GM12865 (cell line): ENCODE data around the gene MFAP3.

Experiments
- DNase-seq: peaks from one replicate; pipeline ENCODE4 v3.0.0; 2010; ENCODE audit warnings: low read depth
- H3K4me3 ChIP-seq: 2 replicates; pipeline ENCODE4 v1.5.1; 2011; ENCODE audit warnings: mild to moderate bottlenecking, low read depth, low read length, control low read depth
- TF ChIP-seq, protein P1 (sequence below): IDR thresholded peaks from 2 replicates; pipeline ENCODE4 v1.5.1; 2011; ENCODE audit warnings: low read length, control low read depth, low read depth, inconsistent platforms; ENCODE audit not compliant: insufficient read depth; ENCODE audit errors: missing control alignments

The MFAP3 gene

DNA sequence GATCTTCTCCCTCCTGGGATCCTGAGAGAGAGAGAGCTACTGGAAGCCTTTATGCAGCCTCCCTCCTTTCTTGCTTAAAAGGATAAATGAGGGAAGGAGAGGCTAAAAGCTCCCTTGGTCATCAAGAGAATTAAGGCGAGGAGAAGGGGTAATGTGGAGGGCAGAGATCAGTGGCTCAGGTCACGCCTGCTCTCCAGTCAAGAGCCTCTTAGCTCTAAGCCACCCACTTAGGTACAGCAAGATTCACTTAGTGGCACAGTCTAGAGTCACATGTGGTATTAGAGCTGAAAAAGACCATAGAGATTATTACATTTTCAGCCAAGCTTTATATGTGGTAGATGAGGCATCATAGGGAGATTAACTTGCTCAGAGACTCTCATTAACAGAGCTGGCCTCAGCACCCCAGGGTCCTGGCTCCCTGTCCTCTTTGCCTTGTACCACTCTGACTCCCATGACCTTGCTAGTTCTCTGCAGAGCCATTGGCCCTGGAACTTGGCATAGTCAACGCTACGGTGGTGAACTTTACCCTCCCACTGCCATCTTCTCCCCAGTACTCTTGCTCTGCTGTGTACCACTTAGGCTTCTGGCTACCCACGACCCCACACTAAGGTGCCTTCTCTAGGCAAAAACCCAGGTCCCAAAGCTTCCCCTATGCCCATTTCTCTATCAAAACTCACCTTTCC lies 37.6 kb downstream of the MFAP3 start:
- no peak for DNase-seq
- TF ChIP-seq, protein P1, sequence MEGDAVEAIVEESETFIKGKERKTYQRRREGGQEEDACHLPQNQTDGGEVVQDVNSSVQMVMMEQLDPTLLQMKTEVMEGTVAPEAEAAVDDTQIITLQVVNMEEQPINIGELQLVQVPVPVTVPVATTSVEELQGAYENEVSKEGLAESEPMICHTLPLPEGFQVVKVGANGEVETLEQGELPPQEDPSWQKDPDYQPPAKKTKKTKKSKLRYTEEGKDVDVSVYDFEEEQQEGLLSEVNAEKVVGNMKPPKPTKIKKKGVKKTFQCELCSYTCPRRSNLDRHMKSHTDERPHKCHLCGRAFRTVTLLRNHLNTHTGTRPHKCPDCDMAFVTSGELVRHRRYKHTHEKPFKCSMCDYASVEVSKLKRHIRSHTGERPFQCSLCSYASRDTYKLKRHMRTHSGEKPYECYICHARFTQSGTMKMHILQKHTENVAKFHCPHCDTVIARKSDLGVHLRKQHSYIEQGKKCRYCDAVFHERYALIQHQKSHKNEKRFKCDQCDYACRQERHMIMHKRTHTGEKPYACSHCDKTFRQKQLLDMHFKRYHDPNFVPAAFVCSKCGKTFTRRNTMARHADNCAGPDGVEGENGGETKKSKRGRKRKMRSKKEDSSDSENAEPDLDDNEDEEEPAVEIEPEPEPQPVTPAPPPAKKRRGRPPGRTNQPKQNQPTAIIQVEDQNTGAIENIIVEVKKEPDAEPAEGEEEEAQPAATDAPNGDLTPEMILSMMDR, result no peak
- no peak overlapping the region for H3K4me3 ChIP-seq

DNA sequence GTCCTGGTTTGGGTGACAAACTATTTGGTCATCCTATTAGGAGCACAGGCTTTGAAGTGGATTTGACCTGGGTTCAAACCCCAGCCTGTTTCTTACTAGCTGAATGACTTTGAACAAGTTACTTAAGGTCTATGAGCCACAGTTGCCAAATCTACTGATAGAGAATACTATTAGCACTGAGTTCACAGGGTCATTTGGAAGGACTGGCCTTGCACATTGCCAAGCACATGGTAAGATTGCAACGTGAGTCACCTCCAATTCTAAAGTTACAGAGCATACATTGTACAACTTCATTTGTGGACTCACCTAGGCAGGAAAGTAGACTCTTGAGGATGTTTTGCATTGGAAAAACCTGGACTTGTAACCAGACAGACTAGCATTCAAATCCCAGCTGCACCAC lies 38.9 kb downstream of the MFAP3 start:
- H3K4me3 ChIP-seq, result no peak overlapping the region
- TF ChIP-seq, protein P1, result no peak
- DNase-seq, result no peak

DNA sequence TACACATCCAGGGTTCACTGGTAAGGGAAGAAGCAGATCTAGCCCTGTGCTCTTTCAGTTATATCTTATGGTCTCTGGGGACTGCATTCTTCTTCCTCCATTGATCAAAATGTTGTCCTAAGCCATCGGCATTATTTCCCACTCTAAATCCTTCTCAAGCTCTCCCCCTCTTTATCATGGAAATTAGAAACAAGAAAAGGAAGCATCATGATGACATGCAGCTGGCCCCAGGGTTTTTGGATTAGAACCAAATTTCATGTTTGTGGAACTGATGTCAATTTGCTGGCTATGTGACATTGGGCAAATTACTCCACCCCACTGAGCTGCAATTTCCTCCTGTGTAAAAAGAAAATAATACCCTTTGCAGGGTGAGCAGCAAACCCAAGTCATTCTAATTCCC lies 39.5 kb downstream of the MFAP3 start:
- DNase-seq, result no peak

DNA sequence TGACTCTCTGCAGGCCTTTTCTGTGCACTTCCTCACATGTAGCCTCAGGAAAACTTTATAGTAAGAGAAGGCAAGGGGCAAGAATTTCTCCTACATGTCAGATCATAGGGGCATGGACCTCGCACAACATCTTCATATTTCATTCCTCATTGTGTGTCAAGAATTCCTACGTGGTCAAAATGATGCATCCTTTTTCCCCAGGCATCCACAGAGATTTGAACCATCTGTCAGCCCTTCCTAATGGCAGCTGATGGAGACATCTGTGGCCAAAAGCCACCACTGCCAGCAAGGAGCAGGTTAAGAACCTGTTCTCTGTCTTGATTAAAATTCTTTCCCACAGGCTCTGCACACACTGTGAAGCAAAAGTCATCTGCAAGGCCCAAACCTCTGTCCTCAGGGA lies 42.5 kb downstream of the MFAP3 start:
- no peak overlapping the region for H3K4me3 ChIP-seq
- DNase-seq, result no peak
- TF ChIP-seq, protein P1, result no peak

More for the DNA sequence above, 39.5 kb downstream of the MFAP3 start:
- TF ChIP-seq, protein P1, result no peak
- no peak overlapping the region for H3K4me3 ChIP-seq

DNA sequence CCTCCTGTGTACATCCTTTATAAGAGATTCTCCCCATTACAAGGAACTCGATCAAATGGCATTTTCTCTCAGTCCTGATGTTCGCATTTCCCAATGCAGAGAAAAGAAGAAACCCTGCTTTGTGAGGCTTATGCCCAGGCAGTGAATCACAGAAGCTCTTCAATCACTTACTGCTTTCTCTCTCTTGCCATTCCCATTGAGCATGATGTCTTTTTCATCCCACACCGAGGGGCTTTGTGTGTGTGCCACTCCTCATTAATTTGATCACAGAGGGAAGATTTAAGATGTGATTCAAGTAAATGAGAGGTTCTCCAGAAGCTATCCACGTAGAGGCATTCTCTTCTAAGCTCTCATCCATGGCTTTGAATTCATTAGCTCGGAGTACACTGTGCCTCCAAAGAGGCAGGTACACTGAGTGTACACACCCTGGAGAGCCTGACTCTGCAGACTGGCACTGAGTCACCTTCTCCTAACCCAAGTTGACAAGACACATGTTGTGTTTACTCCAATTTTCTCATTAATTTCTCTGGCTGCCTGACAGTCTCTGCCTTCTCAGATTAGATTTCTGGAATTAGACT lies 45.4 kb downstream of the MFAP3 start:
- TF ChIP-seq, protein P1, result no peak
- H3K4me3 ChIP-seq, result no peak overlapping the region
- DNase-seq, result no peak

DNA sequence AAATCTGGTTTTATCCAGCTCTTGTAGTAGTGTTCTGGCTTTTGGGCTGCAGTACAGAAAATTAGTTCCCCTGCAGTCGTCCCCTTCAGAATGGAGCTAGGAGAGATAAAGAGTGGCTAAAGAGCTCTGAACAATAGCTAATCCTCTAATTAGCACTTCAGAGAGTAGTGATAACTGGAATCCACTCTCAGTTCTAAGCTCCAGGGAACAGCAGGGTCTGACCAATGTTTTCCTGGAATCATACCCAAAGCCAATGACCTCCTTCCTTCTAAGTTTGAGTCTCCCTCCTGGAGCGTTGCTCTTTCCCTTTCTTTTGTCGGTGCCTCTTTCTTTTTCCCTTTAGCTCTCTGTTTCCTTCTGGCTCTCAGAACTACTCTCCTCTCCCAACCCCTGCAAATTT lies 47.4 kb downstream of the MFAP3 start:
- DNase-seq, result no peak
- TF ChIP-seq, protein P1, result no peak
- H3K4me3 ChIP-seq, result no peak overlapping the region

DNA sequence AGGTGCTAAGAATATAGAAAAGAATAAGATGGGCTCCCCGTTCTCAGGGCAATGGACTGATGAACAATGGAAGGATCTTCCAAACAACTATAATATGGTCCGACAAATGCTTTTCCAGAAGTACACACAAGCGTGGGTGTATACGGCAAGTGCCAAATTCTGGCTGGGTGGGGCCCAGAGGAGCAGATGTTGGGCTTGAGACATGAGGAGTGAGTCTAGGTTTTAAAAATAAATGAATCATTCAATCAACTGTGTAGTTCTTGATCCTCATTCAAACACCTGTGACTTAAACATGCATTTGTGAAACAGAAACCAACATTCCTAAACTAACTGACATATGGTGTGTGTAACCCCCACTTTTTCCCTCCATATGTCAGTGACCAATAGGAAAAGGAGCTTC lies 47.9 kb downstream of the MFAP3 start:
- no peak for DNase-seq
- no peak overlapping the region for H3K4me3 ChIP-seq
- TF ChIP-seq, protein P1, result no peak
